HEK293 (cell line): ENCODE data around the gene PHLDB2.

ENCODE experiments used
- CTCF ChIA-PET: fragments of 350-600 bp; formaldehyde crosslinking; extraction: SDS; loops from one replicate; lab custom pipeline; 2021; ENCODE audit warnings: antibody characterized with exemption; lab: Yijun Ruan, JAX
- POLR2A ChIA-PET: fragments of 300-600 bp; formaldehyde crosslinking; extraction: SDS; loops from one replicate; lab custom pipeline; 2020; ENCODE audit warnings: antibody characterized with exemption, inconsistent platforms; lab: Yijun Ruan, JAX
- H3K27ac ChIP-seq: fragments of 200-500 bp; sonication (Bioruptor generic); 2 replicates; pipeline ENCODE4 v1.5.1; 2014; ENCODE audit warnings: low read depth, low read length, control low read depth, inconsistent platforms; ENCODE audit errors: extremely low read depth
- H3K36me3 ChIP-seq, 2 experiments: fragments of 200-500 bp in 1 of 2; sonication (Bioruptor generic) in 1 of 2; 1 replicate in 1 of 2; 2 replicates in 1 of 2; pipeline ENCODE4 v1.5.1; 2014 to 2017; ENCODE audit warnings: inconsistent platforms in 2 of 2, low read length in 2 of 2; ENCODE audit not compliant: control insufficient read depth in 2 of 2, insufficient read depth in 1 of 2
- H3K4me1 ChIP-seq: fragments of 200-500 bp; sonication (Bioruptor generic); 2 replicates; pipeline ENCODE4 v1.5.1; 2014; ENCODE audit warnings: mild to moderate bottlenecking, low read length, inconsistent platforms; ENCODE audit not compliant: control insufficient read depth, insufficient read depth
- H3K4me3 ChIP-seq: 2 replicates; pipeline ENCODE4 v1.5.1; 2011; ENCODE audit warnings: low read depth, mild to moderate bottlenecking, control low read depth, low read length, moderate library complexity
- H3K9me3 ChIP-seq: fragments of 200-500 bp; sonication (Bioruptor generic); 2 replicates; pipeline ENCODE4 v1.5.1; 2014; ENCODE audit warnings: low read depth, low read length, inconsistent platforms; ENCODE audit not compliant: control insufficient read depth, insufficient read depth
- CTCF ChIP-seq: fragments of 450-650 bp; formaldehyde crosslinking; IDR thresholded peaks from 2 replicates; pipeline ENCODE4 v1.5.1; 2016; ENCODE audit warnings: missing biosample characterization, missing genetic modification characterization
- ELK4 ChIP-seq: IDR thresholded peaks from 2 replicates; pipeline ENCODE4 v1.6.1; 2011; ENCODE audit warnings: mild to moderate bottlenecking, low read depth, low read length, borderline replicate concordance
- KLF10 ChIP-seq: fragments of 450-650 bp; IDR thresholded peaks from 2 replicates; pipeline ENCODE4 v1.5.1; 2018; ENCODE audit warnings: missing biosample characterization, mild to moderate bottlenecking, missing genetic modification characterization
- MYNN ChIP-seq: fragments of 450-650 bp; formaldehyde crosslinking; IDR thresholded peaks from 2 replicates; pipeline ENCODE4 v1.5.1; 2016; ENCODE audit warnings: missing biosample characterization, missing genetic modification characterization, borderline replicate concordance
- OSR2 ChIP-seq: fragments of 450-650 bp; formaldehyde crosslinking; IDR thresholded peaks from 2 replicates; pipeline ENCODE4 v1.5.1; 2016; ENCODE audit warnings: missing biosample characterization, missing genetic modification characterization
- SP3 ChIP-seq: fragments of 450-650 bp; formaldehyde crosslinking; IDR thresholded peaks from 2 replicates; pipeline ENCODE4 v1.5.1; 2016; ENCODE audit warnings: missing biosample characterization, missing genetic modification characterization
- ZBTB49 ChIP-seq: fragments of 450-650 bp; formaldehyde crosslinking; IDR thresholded peaks from 2 replicates; pipeline ENCODE4 v1.5.1; 2016; ENCODE audit warnings: missing biosample characterization, missing genetic modification characterization, low read depth
- ZNF10 ChIP-seq: fragments of 450-650 bp; formaldehyde crosslinking; IDR thresholded peaks from 2 replicates; pipeline ENCODE4 v1.5.1; 2017; ENCODE audit warnings: missing biosample characterization, missing genetic modification characterization
- ZNF169 ChIP-seq: fragments of 450-650 bp; formaldehyde crosslinking; IDR thresholded peaks from 2 replicates; pipeline ENCODE4 v1.5.1; 2016; ENCODE audit warnings: missing biosample characterization, missing genetic modification characterization
- ZNF2 ChIP-seq: fragments of 450-650 bp; formaldehyde crosslinking; IDR thresholded peaks from 2 replicates; pipeline ENCODE4 v1.5.1; 2016; ENCODE audit warnings: missing biosample characterization, missing genetic modification characterization
- ZNF302 ChIP-seq: fragments of 450-650 bp; formaldehyde crosslinking; IDR thresholded peaks from 2 replicates; pipeline ENCODE4 v1.5.1; 2016; ENCODE audit warnings: missing biosample characterization, missing genetic modification characterization, low read depth
- ZNF391 ChIP-seq: fragments of 450-650 bp; formaldehyde crosslinking; IDR thresholded peaks from 2 replicates; pipeline ENCODE4 v1.5.1; 2016; ENCODE audit warnings: low read depth, missing biosample characterization, missing genetic modification characterization, borderline replicate concordance
- ZNF416 ChIP-seq: fragments of 450-650 bp; formaldehyde crosslinking; IDR thresholded peaks from 2 replicates; pipeline ENCODE4 v1.5.1; 2016; ENCODE audit warnings: missing biosample characterization, missing genetic modification characterization
- ZNF692 ChIP-seq: fragments of 450-650 bp; formaldehyde crosslinking; IDR thresholded peaks from 2 replicates; pipeline ENCODE4 v1.5.1; 2016; ENCODE audit warnings: missing biosample characterization, missing genetic modification characterization
- ZNF701 ChIP-seq: fragments of 450-650 bp; formaldehyde crosslinking; IDR thresholded peaks from 2 replicates; pipeline ENCODE4 v1.5.1; 2016; ENCODE audit warnings: missing biosample characterization, missing genetic modification characterization
- ZSCAN5A ChIP-seq: fragments of 450-650 bp; formaldehyde crosslinking; IDR thresholded peaks from 2 replicates; pipeline ENCODE4 v1.5.1; 2016; ENCODE audit warnings: missing biosample characterization, missing genetic modification characterization

PHLDB2 gene

GRCh38 chr3:111882194-111882593 is 23.1 kb downstream of the PHLDB2 start (continued):
- no peak for TF ChIP-seq CTCF (tag by site-specific recombination)
- no peak for TF ChIP-seq ZNF2 (tag by site-specific recombination)
- no peak for TF ChIP-seq ZNF692 (tag by site-specific recombination)
- no peak for TF ChIP-seq ZSCAN5A

- Histone ChIP-seq H3K4me1 (no peaks in the 10 kb centered on the region), H3K27ac (no peak overlapping the region), H3K4me3 (no peak overlapping the region), H3K36me3 (peaks cover 0 to 2% of the 10 kb centered on the region in 2 experiments; a peak in 1 of 3 replicates), H3K9me3 (no peaks in the 10 kb centered on the region)
- CTCF ChIA-PET = interaction anchor here (0.6 to 1.2 kb wide), 2 partner anchors 18 to 168 kb away, joined by 3 to 4 read pairs; no protein-coding TSS in a partner anchor
- TF ChIP-seq ZNF416 = no peak
- no peak for TF ChIP-seq MYNN (tag by site-specific recombination)
- TF ChIP-seq SP3 = no peak
- TF ChIP-seq ZNF302 = no peak
- TF ChIP-seq ZNF10 = no peak
- no peak for TF ChIP-seq OSR2 (tag by site-specific recombination)
- no peak for TF ChIP-seq ZNF391 (tag by site-specific recombination)
- no peak for TF ChIP-seq ELK4
- no peak for TF ChIP-seq KLF10 (tag by site-specific recombination)
- TF ChIP-seq ZBTB49 (tag by site-specific recombination) = no peak
- TF ChIP-seq ZNF169 (tag by site-specific recombination) = no peak
- TF ChIP-seq ZNF701 (tag by site-specific recombination) = no peak
- TF ChIP-seq, all 188 proteins: peak for 0
- POLR2A ChIA-PET = no interaction called here
Measured at GRCh38 chr3:111882799-111883198, 23.7 kb downstream of the PHLDB2 start.
